ENCODE results near the gene ENDOV.
"Not testable (repeated sequence)": the region's sequence is repeated elsewhere in the genome, so short reads cannot be mapped to it uniquely, and the experiment has no call there.

ENDOV gene

DNA sequence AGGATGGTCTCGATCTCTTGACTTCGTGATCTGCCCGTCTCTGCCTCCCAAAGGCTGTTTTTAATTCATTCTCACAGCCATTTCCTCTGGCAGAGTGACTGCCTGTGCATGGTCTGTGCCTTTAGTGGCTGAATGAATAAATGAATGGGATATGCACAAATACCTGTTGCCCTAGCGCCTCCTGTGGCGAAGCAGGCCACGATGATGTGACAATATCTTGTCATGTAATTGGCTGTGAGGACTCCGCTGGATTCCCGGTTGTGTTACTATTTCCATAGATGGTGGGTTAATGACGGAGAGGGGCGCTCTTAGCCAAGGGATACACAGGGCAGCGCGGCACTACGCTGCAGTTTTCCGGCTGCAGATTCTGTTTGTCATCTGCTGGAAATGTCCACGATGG, 26.8 kb upstream of the ENDOV start:
- DNase-seq: no peak

GRCh38 chr17:80388601-80389000, 26.4 kb upstream of the ENDOV start:
- no peak for DNase-seq

GRCh38 chr17:80389011-80389995, 25.7 kb upstream of the ENDOV start:
- DNase-seq: no peak

DNA sequence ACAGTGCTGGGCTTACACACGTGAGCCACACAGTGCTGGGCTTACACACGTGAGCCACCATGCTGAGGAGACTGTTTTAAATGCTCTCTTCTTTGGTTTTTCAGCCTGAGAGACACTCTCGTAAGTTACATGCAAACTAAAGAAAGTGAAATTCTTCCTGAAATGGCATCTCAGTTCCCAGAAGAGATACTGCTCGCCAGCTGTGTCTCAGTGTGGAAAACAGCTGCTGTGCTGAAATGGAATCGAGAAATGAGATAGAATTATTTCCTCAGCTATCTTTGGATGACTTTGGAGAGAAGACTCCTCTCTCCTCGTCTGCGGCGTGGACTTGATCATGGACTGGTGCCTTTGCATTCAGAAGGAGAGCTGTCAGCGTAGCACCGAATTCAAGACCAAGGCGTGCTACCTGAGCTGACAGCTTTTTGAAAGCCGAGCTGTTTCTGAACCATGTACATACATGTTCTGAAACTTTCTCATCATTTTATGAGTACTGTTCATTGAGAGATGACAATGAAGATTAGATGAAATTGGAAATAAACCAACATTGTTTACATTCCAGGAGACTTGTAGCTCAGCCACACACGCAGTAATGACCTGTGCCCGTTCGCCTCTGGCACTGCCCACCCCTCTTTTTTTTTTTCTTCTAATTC, 21.6 kb upstream of the ENDOV start:
- DNase-seq: no peak

DNA sequence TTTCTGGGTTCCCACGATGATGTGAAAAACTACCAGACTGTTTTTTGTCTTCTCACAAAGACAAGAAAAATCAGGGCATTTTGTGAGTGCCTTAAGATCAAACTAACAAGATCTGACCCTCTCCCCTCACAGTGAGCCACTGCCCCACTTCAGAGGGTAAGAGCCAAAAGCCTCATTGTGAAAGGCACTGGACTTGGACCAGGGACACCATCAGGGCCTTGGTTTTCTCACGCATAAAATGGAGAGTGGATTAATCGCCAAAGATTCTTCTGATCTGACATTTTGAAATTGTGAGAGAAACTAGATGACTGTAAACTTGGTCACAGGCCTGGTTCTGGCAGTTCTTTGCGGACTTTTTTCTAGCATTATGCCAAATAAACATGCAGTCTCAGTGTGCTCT, 21.0 kb upstream of the ENDOV start:
- no peak for DNase-seq

DNA sequence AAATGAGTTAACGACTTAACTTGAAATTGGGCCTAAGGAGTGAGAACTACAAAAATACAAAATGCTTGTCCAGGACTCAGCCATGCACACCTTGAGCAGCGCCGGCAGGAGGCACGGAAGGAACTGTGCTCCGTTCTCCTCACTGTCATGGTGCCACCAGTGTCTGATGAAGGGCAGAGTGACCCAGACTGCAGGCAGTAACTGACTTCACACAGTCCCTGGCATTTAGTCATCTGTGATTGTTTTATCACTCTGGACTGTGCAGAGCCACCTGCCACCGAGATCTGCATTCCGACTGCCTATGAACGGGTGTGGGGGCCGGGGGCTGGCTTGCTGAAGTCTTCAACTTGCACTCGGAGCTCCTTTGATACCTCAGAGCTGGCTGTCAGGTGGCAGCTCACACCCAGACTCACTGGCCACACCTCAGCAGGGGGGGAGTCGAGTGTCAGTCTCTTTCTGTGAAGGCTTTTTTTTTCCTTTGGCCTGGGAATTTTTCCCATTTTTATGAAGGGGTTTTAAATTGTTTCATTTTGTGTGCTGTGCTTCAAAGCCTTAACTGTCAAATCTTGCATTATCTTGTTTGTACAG, 20.2 kb upstream of the ENDOV start:
- DNase-seq: no peak

DNA sequence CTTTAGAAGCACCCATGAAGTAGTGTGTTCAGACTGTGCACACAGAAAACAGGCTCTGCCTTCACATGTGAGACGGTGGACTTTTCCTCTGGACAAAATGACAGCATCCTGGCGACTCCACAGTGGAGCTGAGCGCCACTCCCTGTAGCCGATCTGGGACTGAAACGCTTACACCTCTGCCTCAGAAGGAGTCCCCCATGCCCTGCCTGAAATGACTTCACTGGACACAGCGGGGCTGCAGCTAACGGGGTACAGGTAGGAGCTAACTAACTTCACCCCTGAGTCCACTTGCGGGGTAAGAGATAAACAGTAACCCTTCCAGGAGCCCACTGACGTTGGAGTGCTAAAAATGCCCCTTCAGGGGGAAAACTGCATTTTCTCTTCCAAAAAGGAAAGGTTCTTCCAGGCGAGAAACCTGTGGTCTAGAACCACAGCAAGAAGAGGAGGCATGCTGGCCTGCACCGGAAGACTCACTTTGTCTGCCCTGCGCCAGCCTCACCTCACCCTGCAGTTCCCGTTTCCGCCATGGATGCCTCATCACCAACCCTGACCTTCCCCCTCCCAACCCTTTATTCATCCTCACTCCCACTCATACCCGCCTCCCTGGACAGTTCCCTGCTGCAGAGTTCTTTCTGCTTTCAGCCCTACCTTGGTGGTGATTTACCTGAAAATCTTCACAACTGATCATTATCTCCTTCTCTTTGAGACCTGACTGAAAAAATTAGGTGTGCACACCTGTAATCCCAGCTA, 19.4 kb upstream of the ENDOV start:
- DNase-seq: no peak

DNA sequence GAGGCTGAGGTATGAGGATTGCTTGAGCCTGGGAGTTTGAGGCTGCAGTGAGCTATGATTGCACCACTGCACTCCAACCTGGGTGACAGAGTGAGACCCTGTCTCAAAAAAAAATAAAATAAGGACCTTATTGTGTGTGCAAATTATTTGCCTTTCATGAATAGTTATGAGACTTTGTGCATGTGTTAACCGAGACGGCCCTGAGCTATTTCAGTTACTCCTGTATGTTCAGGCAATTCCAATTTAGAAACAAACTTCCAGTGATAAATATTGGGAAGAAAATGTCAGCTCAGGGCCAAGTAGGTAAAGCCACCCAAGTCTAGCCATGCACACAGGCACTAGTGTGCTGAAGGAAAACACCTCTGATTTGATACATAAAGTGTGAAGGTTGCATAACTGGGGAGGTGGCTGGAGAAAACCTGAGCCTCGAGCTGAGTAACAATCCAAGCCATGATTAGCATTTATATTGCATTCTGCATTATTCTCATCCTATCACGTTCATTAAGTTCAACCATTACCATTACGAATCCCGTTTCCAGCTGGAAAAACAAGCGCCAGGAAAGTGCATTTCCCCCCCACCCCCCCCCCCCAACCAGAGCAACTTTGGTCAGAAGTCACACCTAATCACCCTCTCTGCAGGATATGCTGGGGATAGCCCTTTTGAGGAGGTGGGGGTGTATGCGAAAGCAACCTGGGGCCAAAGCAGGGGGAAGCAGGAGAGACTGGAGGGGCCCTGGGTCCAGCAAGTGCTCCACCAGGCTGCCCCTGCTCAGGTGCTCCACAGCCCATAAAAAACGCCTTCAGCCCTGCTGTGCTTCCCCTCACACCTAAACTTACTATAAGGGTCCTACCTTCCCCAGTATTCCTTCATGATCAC, 18.6 kb upstream of the ENDOV start:
- no peak for DNase-seq

DNA sequence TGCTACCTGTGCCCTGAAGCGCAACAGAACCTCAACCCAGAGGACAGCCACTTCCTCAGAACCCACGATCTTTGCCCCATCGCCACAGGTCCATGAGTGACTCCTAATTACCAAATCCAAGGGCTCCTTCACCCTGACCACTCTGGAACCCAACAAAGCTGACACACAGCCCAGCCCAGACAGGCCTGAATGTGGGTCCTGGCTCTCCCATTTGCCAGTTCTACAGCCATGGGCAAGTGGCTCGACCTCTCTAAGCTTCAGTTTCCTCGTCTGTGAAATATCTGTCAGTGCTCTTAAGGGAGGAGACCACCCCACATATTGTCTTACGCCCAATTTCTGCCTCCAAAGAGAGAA, 18.0 kb upstream of the ENDOV start:
- DNase-seq: no peak

DNA sequence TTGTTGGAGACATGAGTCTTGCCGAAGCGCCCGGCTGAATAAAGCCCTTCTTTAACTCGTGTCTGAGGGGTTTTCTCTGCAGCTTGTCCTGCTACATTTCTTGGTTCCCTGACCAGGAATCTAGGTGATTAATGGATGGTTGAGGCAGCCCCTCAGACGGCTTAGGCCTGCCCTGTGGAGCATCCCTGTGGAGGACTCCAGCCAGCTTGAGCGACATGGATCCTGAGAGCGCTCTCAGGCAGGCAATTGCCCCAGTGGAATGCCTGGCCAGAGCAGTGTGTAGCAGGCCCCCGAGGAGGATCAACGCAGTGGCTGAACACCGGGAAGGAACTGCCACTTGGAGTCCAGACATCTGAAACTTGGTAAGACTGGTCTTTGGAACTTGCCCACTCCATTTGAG, 17.3 kb upstream of the ENDOV start:
- DNase-seq: no peak

GRCh38 chr17:80401086-80401485, 13.9 kb upstream of the ENDOV start:
- not testable (repeated sequence) for DNase-seq

DNA sequence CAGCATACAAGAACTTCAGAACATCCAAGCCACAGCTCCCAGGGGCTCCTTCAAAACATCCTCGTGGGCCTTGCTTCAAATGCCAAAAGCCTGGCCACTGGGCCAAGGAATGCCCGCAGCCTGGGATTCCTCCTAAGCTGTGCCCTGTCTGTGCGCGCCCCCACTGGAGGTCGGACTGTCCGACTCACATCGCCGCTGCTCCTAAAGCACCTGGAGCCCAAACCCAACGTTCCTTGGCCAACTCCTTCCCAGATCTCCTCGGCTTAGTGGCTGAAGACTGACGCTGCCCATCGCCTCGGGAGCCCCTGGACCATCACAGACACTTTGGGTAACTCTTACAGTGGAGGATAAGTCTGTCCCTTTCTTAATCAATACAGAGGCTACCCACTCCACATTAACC, 12.9 kb upstream of the ENDOV start:
- not testable (repeated sequence) for DNase-seq

GRCh38 chr17:80402959-80403358, 12.0 kb upstream of the ENDOV start:
- no peak for DNase-seq

GRCh38 chr17:80406146-80406545, 8.8 kb upstream of the ENDOV start:
- DNase-seq: no peak

DNA sequence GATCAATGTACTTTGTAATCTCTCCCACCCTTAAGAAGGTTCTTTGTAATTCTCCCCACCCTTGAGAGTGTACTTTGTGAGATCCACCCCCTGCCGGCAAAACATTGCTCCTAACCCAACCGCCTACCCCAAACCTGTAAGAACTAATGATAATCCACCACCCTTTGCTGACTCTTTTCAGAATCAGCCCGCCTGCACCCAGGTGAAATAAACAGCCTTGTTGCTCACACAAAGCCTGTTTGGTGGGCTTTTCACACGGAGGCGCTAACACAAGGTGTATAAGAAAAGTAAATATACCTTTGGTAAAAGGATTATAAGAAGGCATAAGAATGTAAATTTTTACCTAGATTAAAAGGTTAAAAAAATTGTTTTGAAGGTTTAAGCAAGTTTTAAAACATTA, 7.0 kb upstream of the ENDOV start:
- DNase-seq: not testable (repeated sequence)

DNA sequence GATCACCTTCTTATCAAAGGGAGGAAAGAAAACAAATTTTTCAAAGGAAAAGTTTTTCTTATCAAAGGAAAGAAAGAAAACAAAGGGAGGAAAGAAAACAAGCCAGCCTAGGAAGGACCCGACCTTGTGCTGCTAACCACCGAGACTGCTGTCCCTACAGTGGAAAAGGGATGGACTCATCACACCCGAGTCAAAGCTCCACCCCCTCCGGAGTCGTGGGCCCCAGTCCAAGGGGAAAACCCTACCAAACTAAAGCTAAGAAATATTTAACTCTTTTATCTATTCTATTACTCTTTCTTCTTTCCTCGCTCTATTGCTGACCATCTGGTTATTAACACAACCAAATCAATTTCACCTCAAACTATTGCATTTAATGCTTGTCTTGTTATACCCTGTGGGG, 6.1 kb upstream of the ENDOV start:
- no peak for DNase-seq

- DNase-seq: no peak
These were observed 5.3 kb upstream of the ENDOV start for GRCh38 chr17:80409626-80410025.

- not testable (repeated sequence) for DNase-seq
These were observed 4.4 kb upstream of the ENDOV start for GRCh38 chr17:80410441-80411087.

DNA sequence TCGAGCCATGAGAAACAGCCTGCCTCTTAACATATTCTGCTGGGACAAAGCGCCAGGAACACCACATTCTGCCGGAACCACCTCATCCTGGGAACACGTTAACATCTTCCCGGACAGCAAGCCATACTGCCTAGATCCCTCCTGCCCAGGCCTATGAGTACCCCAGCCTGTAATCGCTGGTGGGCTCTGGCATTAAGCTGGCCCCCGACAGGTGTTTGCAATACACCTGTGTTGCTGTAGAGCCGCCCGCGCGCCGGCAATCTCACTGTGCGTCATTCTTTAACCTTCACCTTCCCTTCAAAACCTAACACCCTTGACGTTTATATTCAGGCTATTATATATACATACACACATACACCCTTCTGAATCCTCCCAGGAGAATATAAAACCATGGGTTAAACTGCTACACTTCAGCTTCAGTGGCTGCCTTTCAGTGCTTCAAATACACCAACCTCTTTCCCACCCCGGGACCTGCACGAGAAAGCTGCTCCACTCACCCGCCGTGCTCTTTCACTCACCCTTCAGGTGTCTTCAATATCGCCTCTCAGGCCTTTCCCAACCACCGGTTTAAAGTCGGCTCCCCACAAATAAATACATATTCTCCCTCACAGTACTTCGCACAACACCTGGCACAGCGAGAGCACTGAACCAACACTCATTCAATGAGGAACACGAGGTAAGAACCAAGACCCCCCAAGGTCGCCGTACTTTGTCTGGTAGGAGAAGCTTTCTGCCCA, 1.0 kb upstream of the ENDOV start:
- DNase-seq: no peak

GRCh38 chr17:80414508-80414802, 512 bp upstream of the ENDOV start:
- DNase-seq: no peak

All from hypothalamus (tissue), 51 donors.